CD4-positive, alpha-beta T cell treated with Interferon gamma for 1 hour (primary cell): ENCODE measurements around the gene DCUN1D3.
"Not testable (repeated sequence)": the region's sequence is repeated elsewhere in the genome, so short reads cannot be mapped to it uniquely, and the experiment has no call there.

Experiments used
- DNase-seq: peaks from one replicate; pipeline ENCODE4 v3.0.0-alpha.2; 2020

DCUN1D3 gene

DNA sequence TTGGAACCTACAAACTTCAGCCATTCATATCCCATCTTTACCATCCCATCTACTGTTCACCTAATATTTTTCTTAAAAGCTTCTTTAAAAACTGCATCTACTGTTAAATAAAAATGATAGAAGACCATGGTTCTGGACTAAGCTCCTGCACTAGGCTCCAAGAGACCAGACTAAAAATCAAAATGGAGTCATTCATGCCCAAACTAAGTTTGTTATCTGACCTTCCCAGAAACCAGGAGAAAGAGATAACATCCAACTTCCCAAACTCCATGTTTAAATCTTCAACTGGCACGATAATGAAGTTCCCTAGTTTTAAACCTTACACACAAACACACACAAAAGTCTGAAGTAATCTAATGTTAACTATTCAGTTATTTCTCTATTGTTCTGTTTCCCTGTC lies 13.8 kb downstream of the DCUN1D3 start:
- DNase-seq = no peak

DNA sequence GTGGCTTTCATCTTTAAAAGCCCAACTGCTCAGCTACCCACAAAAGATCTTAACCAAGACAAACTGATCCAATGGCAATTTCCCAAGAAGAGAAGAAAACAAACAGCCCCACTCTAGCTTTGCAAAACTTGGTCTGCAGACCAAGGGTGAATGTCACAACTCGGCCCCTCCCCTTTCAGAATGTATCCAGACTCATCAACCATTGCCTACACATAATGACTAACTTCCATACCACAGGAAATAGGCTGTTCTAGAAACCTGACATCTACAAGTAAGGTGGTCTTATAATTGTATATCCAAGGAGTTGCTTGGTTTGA lies 16.0 kb downstream of the DCUN1D3 start:
- no peak for DNase-seq

DNA sequence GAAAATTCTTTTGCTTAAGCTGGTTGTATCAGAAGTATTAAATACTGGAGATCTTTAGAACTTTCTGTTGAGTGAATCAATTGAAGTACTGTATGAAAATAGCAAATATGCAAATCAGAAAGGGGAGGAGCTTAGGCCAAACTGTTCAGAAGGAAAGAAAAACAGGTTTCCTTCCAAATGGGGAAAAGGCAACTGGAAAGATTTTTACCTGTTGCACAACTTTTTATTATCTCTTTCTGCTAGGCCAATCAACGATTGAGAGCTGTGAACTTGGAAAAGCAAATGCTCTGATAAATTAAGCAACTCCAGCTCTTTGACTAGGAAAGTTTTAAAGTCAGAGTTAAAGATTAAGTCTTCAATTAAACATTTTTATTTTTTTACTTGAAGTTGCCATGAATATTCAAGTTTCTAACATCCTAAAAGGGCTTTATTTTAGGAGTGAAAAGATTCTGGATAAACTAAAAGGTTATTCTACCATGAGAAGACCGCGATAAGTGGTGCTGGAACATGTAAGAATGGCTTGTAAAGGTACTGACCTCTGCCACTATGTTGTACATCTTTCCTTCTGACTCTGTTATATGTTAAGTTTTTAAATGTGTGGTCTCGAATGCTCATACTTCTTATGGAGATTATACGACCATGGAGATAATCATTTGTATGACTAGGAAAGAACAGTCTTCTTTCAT lies 16.5 kb downstream of the DCUN1D3 start:
- no peak for DNase-seq

DNA sequence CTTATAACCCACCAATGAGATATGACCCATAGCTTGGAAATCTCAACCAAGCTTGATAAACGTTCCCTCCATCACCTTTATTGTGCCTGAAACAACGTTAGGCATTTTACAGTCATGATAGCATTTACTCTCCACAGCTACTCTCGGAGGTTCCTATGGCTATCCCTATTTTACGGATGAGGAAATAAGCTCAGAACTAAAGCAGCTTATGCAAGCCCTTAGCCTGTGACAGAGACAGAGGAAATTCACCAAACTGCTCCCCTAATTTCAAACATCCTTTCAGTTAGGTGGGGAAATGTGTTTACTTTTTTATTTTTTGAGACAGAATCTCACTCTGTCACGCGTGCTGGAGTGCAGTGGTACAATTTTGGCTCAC lies 18.7 kb downstream of the DCUN1D3 start:
- DNase-seq = no peak

DNA sequence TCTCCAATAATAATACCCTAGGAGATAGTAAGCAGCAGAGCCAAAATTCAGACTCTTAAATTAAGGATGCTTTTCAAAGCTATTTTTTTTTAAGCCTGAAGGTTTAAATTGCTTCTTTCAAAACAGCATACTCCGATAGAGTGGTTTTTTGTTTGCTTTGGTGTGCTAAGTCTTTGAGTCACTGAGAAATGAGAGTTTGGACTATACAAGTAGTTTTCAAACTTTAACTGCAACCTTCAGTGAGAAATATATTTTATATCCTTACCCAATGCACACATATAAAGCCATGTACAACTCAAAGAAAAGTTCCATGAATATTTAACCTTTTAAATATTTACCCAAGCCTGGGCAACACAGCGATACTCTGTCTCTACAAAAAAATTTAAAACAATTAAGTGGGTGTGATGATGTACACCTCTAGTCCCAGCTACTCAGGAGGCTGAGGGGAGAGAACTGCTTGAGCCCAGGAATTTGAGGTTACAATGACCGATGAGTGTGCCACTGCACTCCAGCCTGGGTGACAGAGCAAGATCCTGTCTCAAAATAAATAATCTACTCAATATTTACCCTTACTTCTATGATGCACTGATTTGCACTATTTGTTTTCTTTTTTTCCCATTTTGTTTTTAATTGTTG lies 19.2 kb downstream of the DCUN1D3 start:
- no peak for DNase-seq

DNA sequence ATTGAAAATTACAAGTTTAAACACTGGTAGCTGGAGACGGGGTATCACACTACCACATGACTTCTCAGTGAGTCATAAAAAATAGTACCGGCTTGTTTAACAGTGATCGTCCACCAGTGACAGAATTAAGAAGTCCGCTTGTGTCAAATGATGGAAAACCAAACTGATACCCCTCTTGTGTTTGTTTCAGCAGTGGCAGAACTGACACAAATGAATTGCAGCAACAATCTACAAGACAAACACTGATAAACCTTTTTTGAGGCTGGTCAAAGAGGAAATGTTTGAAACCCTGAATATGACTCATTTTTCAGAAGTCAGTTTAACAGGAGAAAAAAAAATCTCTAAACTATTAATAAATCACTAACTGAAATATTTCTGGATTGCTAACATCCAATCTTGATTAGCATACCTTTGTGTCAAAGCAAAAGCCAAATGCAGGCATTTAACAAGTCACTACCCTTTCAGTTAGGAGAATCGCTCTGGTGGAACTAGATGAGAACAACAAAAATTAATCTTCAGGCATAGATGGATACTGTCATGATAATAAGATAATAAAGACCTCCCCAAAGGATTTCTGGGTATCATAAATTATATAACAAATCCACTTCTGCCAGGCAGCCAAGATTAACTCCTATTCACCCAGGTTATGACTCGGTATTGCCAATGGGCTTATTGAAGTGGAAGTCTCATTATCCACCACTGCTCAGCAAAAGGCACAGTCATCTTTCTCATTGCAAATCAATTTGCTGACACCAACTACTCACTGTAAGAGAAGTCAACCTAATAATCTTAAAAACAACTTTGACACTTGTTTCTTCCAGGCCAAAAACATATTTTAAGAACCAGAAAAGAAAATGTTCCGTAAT lies 20.8 kb downstream of the DCUN1D3 start:
- DNase-seq = no peak

DNA sequence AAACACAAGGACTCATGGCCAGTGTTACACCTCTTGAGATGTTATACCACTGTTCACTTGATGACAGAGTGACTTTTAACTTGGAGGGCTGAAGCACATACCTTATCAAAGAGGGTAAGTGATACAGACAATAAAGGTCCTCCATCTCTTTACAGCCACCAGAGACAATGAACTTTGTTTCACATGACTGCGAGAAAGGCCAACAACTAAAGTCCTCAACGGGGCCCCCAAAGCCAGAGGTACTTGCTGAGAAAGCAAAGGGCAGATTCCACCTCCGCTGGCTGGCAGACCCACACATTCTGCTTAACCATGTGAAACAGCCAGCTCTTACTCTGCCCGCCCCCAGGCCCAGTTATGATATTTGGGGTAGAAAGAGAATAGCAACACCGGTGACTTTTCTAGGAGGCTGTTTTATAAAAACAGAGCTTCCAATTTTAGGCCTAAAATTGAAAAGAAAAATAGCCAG lies 21.4 kb downstream of the DCUN1D3 start:
- DNase-seq = no peak

DNA sequence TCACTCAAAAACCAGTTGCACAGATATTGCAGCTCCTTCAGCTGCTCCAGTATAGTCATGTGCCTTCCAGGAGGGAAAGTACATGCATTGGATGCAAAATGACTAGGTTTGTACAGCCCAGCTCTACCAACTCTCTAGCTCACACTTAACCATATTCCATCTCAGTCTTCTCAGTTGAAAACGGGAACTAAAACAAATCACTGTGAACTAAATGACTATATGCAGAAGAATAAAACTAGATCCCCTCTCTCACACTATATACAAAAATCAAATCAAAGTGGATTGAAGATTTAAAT lies 24.9 kb downstream of the DCUN1D3 start:
- DNase-seq = no peak

DNA sequence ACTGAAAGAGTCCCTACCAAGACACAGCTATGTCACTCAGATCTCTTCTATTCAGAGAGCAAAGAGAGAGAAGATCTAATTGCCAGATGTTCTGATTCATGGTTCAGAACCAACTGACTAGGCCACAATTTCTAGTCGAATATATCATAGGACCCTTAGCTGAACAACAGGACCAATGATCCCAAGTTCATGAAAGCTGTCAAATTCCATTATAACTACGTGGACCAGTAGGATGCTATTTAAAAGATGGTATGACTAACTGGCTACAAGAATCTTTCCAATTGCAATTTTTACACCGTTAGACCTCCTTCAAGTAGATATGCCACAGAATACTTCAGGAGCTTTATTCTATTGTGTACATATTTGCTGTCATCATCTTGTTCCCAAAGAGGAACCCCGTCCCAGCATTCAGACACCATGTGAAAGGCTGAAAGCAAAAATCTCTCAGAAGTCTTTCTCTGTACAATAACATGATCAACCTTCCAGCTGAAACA lies 26.0 kb downstream of the DCUN1D3 start:
- DNase-seq = no peak

DNA sequence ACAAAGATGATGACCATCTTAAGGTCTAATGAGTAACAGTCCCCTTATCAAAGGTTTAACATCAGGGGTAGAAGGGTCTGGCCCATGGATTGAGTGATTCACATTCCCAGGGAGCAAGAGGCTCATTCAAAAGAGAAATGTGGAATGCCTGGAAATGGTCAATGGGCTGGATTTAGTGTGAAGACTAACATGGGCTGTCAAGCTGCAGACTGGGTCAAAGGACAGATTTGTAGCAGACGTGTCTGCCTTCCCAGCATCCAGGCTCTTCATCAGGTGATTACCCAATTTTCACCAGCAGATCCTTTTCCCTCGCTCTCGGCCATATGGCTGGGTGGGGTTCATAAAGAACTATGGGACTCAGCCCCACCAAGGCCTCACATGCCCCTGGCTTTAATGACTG lies 26.8 kb downstream of the DCUN1D3 start:
- no peak for DNase-seq

DNA sequence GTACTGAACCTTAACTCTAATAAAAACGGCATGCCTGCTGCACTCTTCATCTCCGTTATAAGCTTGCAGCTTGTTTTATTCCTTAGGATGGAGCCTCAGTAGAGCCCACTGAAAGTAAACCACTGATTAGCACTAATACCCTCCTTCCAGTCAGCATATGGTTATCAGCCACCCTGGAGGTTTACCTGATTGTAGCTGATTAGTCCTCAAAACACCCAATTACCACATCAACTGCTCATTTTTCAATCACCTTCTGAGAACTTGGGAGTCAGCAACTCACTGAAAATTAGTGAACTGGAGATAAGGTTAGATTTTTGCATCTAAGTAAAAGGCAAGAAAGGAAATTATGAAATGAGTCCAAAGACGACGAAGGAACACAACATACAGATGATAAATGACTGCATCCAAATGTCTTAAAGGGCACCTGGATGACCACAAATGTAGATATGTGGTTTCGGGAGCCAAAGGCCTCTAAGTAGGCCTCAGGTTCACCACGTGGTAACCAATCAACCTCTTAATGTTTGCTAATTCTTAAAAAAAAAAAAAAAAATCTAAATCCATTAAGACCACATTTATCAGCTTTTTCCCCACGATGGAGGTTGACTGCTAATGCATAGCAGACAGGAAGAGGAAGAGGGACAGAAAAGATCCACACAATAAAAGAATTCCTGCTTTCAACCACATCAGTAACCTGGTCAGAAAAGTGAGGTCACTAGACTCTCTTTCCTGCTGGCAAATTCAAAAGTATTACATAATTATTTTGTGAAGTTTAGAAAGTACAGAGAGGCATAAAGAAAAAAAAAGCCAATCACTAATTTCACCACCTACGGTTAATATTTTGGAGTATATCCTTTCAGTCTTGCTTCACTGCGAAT lies 28.0 kb downstream of the DCUN1D3 start:
- DNase-seq = no peak

DNA sequence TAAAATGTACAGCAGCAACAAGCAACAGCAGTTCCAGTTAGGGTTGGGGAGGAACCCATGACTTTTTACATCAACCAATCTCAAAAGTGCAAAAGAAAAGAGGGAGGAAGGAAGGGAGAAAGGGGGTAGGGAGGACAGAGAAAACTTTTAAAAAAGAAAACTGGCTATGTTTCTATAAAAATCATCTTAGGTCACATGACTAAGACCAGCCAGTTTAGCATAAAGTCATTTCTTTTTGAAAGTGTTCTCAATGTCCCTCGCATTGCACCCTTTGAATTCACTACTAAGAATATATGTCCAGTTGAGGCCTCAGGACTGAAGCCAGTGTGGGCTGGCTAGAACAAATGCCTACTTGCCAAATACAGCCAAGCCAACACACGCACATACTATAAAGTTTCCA lies 28.9 kb downstream of the DCUN1D3 start:
- DNase-seq = no peak

DNA sequence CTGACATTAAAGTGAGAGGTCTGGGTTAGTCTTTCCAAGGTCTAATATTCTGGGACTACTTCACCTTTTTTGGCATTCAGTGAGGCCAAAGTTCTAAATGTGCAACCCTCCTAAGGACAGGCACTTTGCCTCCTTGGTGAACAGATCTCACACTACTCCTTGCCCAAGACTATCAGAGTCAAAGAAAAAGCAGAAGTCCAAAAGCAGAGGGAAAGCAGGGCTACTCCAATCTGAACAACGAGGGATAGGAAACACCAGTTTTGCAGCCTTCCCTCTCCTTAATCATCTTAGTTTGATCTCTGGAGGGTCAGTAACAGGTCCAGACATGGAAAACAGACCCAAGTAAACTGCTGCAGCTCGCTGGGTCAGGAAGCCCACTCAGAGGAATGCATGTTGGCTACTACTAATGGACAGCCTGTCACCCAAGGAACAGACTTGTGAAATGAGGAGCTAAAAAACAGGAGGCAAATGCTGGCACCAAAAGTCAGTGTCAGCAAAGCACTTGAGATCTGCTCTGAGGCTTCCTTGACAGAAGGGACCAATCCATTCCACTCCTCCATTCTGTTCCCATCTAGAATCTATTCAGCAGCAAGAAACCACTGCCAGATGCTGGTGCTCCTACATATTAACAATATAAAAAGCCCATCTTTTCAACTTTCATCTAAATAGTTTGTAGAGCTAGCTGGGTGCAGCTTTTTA lies 29.9 kb downstream of the DCUN1D3 start:
- DNase-seq = no peak

DNA sequence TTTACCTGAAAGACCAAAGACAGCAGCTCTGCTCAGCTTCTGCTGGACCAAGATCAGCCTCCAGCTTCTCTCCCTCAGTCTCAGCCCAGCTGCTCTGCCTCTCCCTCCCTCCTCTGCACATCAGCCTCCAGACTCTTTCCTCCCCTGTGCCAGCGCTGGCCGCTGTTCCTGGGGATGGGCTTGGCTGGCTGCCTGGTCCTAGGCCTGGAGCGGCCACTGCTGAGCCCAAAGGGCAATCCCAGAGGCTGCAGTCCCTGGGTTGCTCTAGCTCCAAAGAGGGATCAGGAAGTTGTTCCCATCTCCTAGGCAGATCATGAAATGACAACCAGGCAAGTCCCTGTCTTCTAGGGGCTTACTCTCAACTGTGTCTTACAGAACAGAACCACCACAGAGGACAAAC lies 31.3 kb downstream of the DCUN1D3 start:
- no peak for DNase-seq

DNA sequence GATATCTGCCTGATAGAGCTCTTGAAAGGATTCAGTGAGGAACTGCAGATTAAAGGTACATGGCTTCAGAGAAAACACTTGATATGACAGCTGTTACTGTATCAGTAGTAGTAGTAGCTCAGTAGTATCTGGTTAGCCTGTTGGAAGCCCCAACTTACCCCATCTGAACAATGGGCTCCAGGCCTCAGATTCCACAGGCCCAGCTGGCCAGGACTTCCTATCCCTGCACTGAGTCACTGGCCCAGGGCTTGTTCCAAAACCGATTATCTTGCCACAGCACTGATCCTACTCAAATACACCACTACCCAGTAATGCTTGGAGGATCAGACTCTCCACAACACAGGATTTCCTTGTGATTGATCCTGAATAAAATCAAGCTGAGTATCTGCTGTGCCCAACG lies 32.6 kb downstream of the DCUN1D3 start:
- no peak for DNase-seq

DNA sequence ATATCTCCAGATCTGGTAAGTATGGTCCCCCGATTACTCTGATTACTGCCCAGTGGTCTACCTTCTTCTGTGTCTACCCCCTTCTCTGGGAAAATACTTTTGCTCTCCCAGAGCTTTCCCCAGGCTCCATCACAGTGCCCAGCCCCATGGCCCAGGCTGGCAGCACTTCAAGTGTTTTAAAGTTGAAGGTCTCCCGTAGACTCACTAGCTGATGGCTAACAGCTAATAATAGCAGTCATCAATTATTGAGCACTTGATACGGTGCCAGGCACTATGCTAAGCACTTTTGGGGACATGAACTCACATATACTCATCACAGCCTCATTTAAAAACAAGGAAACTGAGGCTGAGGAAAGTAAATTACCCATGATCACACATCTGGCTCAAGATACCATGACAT lies 33.4 kb downstream of the DCUN1D3 start:
- no peak for DNase-seq

DNA sequence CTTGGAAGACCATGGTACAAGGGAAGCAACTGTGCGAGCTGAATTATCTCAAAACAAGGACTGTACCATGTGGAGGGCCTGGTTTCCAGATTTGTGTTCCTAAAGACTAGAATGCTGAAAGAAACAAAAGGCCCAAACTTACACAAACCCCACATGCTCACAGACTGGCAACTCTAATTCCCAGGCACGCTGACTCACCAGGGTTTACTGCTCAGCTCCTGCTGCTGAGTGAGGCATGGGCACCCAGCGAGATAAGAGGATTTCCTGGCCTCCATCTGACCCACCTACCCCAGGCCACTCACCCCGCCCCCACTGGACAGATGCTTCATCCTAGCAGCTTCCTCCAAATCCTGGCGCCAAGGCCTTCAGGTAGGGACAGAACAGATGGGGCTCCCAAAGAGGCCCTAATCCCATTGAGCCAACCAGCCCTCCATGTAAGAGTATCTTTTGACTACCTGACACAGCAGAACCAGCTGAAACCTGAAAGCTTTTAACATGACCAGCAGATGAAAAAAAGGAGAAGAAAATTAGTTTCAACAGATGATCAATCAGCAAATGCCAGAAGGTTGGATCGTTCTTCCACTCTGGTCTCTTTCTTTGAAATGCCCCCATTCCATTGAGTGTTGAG lies 33.9 kb downstream of the DCUN1D3 start:
- DNase-seq = no peak

DNA sequence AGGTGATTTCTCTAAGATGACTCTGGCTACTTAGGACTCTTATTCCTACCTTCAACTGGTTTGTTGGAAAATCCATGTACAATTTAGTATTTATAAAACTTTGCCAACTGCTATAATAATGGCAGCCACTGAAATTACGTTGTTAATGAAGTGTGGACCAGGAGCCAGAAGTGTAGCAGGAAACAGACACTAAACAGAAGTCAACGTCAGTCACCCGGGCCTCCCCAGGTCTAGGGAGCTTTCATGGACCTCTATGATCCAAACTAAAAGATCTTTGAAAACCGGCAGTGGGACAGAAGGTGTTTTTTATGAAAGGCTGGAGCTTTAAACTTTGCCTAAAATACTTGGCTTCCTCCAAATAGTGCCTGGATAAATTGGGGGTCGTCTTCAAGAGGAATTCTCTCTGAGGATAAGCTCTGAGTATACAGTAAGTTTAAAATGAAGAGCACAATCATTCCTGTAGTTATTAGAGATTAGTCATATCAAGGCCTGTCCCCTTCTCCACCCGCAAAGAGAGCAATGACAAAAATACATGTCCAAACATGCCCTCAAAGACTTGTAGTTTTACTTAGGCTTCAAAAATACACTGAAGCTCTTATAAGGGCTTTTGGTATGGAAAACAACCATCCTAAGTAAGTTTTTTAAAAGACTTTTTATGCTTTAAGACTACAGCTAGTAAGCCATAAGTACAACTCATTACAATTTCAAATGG lies 34.6 kb downstream of the DCUN1D3 start:
- no peak for DNase-seq

DNA sequence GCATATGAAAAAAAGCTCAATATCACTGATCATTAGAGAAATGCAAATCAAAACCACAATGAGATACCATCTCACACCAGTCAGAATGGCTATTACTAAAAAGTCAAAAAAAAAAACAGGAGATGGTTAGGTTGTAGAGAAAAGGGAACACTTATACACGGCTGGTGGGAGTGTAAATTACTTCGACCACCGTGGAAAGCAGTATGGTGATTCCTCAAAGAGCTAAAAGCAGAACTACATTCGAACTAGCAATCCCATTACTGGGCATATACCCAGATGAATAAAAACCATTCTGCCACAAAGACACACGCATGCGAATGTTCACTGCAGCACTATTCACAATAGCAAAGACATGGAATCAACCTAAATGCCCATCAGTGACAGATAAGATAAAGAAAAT lies 35.8 kb downstream of the DCUN1D3 start:
- DNase-seq = not testable (repeated sequence)

DNA sequence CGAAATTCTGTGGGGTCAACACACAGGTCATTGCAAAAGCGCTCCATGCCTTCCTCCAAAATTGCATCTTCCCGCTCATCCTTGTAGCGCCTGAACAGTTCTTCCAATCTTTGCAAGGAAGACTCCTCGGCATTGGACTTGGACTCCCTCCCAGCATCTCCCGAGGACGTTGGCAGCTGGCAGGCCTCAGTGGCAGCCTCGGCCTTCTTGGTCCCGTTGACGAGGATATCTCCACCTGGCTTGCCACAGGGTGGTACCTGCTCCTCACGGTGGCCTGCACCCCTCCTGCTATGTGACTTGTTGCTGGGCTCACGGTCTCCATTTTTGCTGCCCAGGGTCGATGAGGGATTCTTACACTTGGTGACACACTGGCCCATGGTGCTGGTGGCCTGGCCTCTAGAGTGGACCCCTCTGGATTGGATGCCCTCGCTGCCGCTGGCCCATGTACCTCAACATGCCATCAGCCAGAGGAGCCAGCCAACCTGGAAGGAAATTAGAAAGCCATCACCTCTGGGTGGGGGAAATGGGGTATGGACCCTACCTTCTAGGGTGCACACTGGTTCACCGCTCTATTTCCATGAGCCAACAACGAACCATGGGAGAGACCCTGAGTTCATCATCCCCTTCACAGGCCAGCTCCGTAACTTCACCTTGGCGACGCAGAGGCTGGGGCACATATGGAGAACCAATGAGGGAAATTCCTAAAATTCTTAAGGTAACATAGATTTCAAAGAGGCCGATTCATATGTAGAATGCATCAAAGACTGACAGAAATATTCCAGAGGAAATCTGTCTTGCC lies 37.8 kb downstream of the DCUN1D3 start:
- no peak for DNase-seq
